Karpas-422 (cell line): ENCODE data around the gene DAPK2. TPM values are rescaled to one million over a fixed set of nuclear protein-coding genes. Genes with fewer than 3 reads are reported as not detected.

Experiments used
- DNase-seq: peaks from one replicate; pipeline ENCODE4 v3.0.0-alpha.2; 2015
- H2AFZ ChIP-seq: fragments of 200-600 bp; sonication (generic); 2 replicates; pipeline ENCODE4 v1.6.1; 2014; ENCODE audit warnings: antibody characterized with exemption, low read length, mixed read lengths
- H3K27ac ChIP-seq: fragments of 200-600 bp; sonication (generic); 2 replicates; pipeline ENCODE4 v1.5.1; 2014; ENCODE audit warnings: mild to moderate bottlenecking, low read length, moderate library complexity
- H3K27me3 ChIP-seq: fragments of 200-600 bp; sonication (generic); 2 replicates; pipeline ENCODE4 v1.6.1; 2014; ENCODE audit warnings: low read length, mixed read lengths
- H3K36me3 ChIP-seq: fragments of 200-600 bp; sonication (generic); 2 replicates; pipeline ENCODE4 v1.6.1; 2014; ENCODE audit warnings: low read length, mixed read lengths; ENCODE audit not compliant: insufficient read depth
- H3K4me1 ChIP-seq: fragments of 200-600 bp; sonication (generic); 2 replicates; pipeline ENCODE4 v1.6.1; 2014; ENCODE audit warnings: mild to moderate bottlenecking, low read length, mixed read lengths
- H3K4me2 ChIP-seq: fragments of 200-600 bp; sonication (generic); 2 replicates; pipeline ENCODE4 v1.6.1; 2014; ENCODE audit warnings: low read length, low read depth, mild to moderate bottlenecking; ENCODE audit not compliant: poor library complexity, severe bottlenecking
- H3K4me3 ChIP-seq: fragments of 200-600 bp; sonication (generic); 2 replicates; pipeline ENCODE4 v1.5.1; 2014; ENCODE audit warnings: mild to moderate bottlenecking, antibody characterized with exemption, low read length, mixed read lengths
- H3K79me2 ChIP-seq: fragments of 200-600 bp; sonication (generic); 2 replicates; pipeline ENCODE4 v1.6.1; 2014; ENCODE audit warnings: mild to moderate bottlenecking, low read length, mixed read lengths
- H3K9ac ChIP-seq: fragments of 200-600 bp; sonication (generic); 2 replicates; pipeline ENCODE4 v1.6.0; 2014; ENCODE audit warnings: low read length
- H3K9me2 ChIP-seq: fragments of 200-600 bp; sonication (generic), shearing (Covaris generic); replicated peaks from 2 replicates; pipeline ENCODE4 v1.6.0; 2014; ENCODE audit warnings: mild to moderate bottlenecking, low read length, moderate library complexity; ENCODE audit not compliant: insufficient read depth
- H3K9me3 ChIP-seq: fragments of 300-700, 200-600 bp; sonication (generic); 2 replicates; pipeline ENCODE4 v1.6.1; 2014; ENCODE audit warnings: low read length, mixed read lengths
- H4K20me1 ChIP-seq: fragments of 200-600 bp; sonication (generic); 2 replicates; pipeline ENCODE4 v1.6.1; 2014; ENCODE audit warnings: mild to moderate bottlenecking, antibody characterized with exemption, low read length, low read depth; ENCODE audit not compliant: insufficient read depth
- total RNA-seq: library from RNA; depleted of rRNA; stranded (reverse); fragments of >200 nt; shearing (Covaris generic); gene quantifications from 2 replicates; pipeline ENCODE4 v1.2.3, GENCODE V29; 2014; ENCODE audit warnings: low replicate concordance

Gene DAPK2
- total RNA-seq, 1 experiment from 2014 or later, result 40.4 TPM

DNA sequence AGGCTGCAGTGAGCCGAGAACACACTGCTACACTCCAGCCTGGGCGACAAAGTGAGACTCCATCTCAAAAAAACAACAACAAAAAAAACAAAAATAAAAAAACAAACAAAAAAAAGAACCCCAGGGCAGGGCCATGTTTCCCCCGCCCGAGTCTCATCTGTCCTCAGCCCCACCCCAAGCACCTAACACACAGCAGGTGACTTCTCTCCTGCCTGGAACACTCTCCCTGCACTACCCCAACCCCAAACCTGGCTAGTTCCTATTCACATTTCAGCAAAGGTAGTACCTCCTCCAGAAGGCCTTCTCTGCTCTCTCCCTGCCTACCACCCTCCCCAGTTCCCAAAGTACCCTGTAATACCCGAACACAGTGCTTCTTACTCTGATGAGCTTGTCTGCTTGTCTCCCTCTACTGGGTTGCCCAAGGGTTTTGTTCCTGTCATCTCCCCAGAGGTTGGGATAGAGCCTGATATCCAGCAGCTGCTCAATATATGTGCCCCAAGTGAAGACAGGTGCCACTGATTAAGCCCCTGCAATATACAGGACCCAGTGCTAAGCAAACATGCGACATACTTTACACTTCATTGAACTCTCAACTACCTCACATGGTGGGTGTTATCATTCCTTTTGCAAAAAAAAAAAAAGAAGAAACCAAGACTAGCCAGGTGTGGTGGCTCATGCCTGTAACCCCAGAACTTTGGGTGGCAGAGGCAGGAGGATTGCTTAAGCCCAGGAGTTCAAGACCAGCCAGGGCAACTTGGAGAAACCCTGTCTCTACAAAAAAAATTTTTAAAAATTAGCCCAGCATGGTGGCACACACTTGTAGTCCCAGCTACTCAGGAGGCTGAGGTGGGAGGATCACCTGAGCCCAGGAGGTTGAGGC lies 103.6 kb downstream of the DAPK2 start:
- H3K79me2 ChIP-seq, result no peaks in the 10 kb centered on the region
- H3K9me2 ChIP-seq, result no peaks in the 10 kb centered on the region
- H3K4me2 ChIP-seq, result no peak overlapping the region
- no peaks in the 10 kb centered on the region for H3K36me3 ChIP-seq
- no peak overlapping the region for H3K4me3 ChIP-seq
- no peak overlapping the region for H3K9ac ChIP-seq
- no peaks in the 10 kb centered on the region for H4K20me1 ChIP-seq
- H3K4me1 ChIP-seq, result peaks cover 51% of the 10 kb centered on the region
- H2AFZ ChIP-seq, result no peak overlapping the region
- H3K27me3 ChIP-seq, result no peaks in the 10 kb centered on the region
- peak; percentile 40 for DNase-seq
- H3K9me3 ChIP-seq, result no peaks in the 10 kb centered on the region
- peak overlapping the region; percentile 53 for H3K27ac ChIP-seq

DNA sequence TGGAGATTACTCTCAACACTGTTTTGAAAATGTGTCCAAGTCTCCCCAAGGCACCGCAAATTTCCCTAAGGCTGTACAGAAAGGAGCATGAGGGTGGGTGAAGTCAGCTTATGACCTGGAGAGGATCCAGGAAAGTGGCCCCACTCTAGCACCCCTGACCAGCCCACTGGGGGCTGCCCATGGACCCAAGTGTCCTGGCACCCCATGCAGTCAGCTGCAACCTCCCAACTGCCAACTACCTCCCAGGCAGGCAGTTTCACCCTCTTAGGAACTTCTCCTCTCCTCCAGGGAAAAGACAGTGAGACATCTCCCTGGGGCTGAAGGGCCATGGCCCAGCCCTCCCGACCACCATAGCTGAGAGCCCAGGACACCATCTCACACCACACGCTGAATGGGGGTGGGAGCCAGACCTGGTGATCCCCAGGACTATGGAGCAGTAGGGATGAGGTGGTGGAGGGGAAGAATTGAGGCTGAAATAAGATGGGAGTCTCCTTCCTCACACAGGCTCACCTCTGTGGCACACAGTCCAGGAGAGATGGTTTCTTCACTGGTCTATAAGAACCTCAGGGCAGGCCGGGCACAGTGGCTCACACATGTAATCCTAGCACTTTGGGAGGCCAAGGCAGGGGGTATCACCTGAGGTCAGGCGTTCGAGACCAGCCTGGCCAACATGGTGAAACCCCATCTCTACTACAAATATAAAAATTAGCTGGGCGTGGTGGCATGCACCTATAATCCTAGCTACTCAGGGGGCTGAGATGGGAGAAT lies 104.4 kb downstream of the DAPK2 start:
- H3K4me2 ChIP-seq, result peak overlapping the region; percentile 48
- no peaks in the 10 kb centered on the region for H3K79me2 ChIP-seq
- H3K9ac ChIP-seq, result peak overlapping the region; percentile 49
- H3K4me3 ChIP-seq, result no peak overlapping the region
- no peaks in the 10 kb centered on the region for H3K27me3 ChIP-seq
- no peak overlapping the region for H2AFZ ChIP-seq
- no peaks in the 10 kb centered on the region for H3K9me3 ChIP-seq
- no peaks in the 10 kb centered on the region for H4K20me1 ChIP-seq
- DNase-seq, result no peak
- peak overlapping the region; percentile 85 for H3K27ac ChIP-seq
- no peaks in the 10 kb centered on the region for H3K36me3 ChIP-seq
- H3K4me1 ChIP-seq, result peaks cover 51% of the 10 kb centered on the region
- no peaks in the 10 kb centered on the region for H3K9me2 ChIP-seq

DNA sequence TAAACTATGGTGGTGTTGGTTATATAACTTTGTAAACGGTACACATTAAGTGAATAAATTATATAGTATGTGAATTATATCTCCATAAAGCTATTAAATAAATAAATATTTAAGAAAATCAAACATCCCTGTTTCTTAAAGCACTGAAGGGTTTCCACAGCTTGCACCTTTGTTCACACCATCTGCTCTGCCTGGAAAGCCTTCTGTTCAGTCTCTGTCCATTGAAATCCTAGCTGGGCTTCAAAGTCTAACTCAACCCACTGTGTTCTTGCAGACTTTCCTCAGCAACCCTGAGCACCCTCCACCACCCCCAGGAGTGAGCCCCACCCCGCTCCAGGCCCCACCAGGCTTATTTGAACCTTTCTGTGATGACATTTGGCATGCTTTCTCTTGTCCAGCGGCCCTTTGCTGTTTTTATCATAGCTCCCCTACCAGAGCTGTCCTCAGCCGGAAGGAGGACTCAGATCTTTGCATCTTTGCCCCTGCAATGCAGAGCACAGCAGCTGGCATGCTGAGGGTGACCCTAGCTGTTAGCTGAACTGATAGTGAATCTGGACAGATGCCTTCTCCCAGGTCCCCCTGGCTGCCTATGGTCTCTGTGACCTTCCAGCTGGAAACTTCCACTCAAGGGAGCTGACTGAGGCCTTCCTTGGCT lies 105.2 kb downstream of the DAPK2 start:
- Histone ChIP-seq H4K20me1 (no peaks in the 10 kb centered on the region), H3K4me3 (no peak overlapping the region), H3K4me1 (peaks cover 46% of the 10 kb centered on the region), H3K27ac (peak overlapping the region; percentile 85), H3K9ac (peak overlapping the region; percentile 49), H3K9me3 (no peaks in the 10 kb centered on the region), H3K9me2 (no peaks in the 10 kb centered on the region), H2AFZ (no peak overlapping the region), H3K36me3 (no peaks in the 10 kb centered on the region), H3K79me2 (no peaks in the 10 kb centered on the region), H3K4me2 (peak overlapping the region; percentile 48), H3K27me3 (no peaks in the 10 kb centered on the region)
- peak; percentile 68 for DNase-seq

DNA sequence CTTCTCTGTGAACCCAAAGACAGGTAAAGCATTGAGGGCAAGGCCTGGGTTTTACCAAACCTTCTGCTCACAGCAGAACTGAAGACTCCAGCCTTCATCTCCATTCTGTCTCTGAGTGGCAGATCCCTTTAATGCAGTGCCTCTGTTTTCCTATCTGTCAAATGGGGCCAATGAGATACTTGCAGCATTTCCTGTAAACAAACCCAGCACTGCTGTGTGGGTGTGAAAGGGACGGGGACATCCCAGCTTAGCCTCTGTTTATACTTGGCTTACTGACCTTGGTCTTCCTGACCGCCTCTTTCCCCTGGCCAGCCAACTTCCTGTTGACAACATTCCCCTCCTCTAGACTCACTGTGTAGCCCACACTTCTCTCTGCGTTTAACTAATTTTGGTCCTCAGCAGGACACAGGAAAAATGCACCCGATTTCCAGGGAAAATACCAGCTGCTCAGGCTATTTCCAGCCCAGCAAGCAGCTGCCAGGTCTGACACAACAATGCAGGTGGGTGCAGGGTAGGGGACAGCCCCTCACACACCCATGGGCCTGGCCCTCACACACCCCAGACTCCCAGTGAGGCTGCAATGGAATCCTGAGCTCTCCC lies 106.7 kb downstream of the DAPK2 start:
- no peaks in the 10 kb centered on the region for H3K36me3 ChIP-seq
- no peak for DNase-seq
- H4K20me1 ChIP-seq, result no peaks in the 10 kb centered on the region
- peaks cover 35% of the 10 kb centered on the region for H3K4me1 ChIP-seq
- H3K79me2 ChIP-seq, result no peaks in the 10 kb centered on the region
- no peak overlapping the region for H3K4me2 ChIP-seq
- no peak overlapping the region for H3K9ac ChIP-seq
- H3K27ac ChIP-seq, result no peak overlapping the region
- H3K9me2 ChIP-seq, result no peaks in the 10 kb centered on the region
- H3K4me3 ChIP-seq, result no peak overlapping the region
- no peak overlapping the region for H2AFZ ChIP-seq
- H3K9me3 ChIP-seq, result no peaks in the 10 kb centered on the region
- no peaks in the 10 kb centered on the region for H3K27me3 ChIP-seq

DNA sequence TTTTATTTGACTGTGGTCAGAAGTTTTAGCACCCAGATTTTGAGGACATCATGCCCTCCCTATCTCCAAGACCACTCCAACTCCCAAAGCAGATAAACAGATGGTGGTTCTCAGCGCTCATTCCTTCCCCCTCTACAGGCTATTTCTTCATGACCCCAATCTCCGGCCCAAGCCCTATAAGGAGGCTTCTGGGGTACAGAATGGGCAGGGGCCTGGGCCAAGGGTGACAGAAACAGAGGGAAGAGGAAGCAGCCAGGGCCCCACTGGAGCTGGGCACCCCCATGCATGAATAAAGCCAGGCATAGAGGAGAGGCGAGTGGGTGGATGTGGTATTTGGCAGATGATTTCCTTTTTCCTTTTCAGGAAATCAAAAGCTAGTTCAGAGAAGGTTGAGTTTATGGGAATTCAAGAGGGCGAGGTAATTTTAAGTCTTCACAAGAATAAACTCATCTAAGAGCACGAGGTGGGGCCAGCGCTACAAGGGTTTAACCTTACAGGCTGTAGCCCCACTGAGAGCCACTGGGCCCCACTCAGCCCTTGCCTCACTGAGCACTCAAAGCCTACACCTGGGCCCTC lies 107.7 kb downstream of the DAPK2 start:
- no peak for DNase-seq
- Histone ChIP-seq H3K4me1 (peaks cover 26% of the 10 kb centered on the region), H3K9me2 (no peaks in the 10 kb centered on the region), H3K36me3 (no peaks in the 10 kb centered on the region), H3K27ac (no peak overlapping the region), H3K27me3 (no peaks in the 10 kb centered on the region), H4K20me1 (no peaks in the 10 kb centered on the region), H3K4me3 (no peak overlapping the region), H3K79me2 (no peaks in the 10 kb centered on the region), H3K4me2 (no peak overlapping the region), H3K9me3 (no peaks in the 10 kb centered on the region), H3K9ac (no peak overlapping the region), H2AFZ (no peak overlapping the region)

DNA sequence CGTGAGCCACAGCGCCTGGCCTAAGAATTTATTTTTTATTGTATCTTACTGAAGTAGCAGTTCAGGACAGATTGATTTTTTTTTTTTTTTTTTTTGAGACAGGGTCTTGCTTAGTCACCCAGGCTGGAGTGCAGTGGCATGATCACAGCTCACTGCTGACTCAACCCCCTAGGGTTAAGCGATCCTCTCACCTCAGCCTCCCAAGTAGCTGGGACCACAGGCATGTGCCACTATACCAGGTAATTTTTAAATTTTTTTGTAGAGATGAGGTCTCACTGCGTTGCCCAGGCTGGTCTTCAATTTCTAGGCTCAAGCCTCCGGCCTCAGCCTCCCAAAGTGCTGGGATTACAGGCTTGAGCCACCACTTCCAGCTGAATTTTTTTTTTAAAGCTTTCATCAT lies 112.8 kb downstream of the DAPK2 start:
- H3K9me2 ChIP-seq, result no peaks in the 10 kb centered on the region
- no peak overlapping the region for H2AFZ ChIP-seq
- no peaks in the 10 kb centered on the region for H4K20me1 ChIP-seq
- H3K9ac ChIP-seq, result no peak overlapping the region
- DNase-seq, result no peak
- H3K79me2 ChIP-seq, result no peaks in the 10 kb centered on the region
- H3K4me2 ChIP-seq, result no peak overlapping the region
- no peak overlapping the region for H3K27ac ChIP-seq
- H3K27me3 ChIP-seq, result no peaks in the 10 kb centered on the region
- H3K9me3 ChIP-seq, result no peaks in the 10 kb centered on the region
- H3K36me3 ChIP-seq, result no peaks in the 10 kb centered on the region
- no peak overlapping the region for H3K4me3 ChIP-seq
- H3K4me1 ChIP-seq, result no peaks in the 10 kb centered on the region

DNA sequence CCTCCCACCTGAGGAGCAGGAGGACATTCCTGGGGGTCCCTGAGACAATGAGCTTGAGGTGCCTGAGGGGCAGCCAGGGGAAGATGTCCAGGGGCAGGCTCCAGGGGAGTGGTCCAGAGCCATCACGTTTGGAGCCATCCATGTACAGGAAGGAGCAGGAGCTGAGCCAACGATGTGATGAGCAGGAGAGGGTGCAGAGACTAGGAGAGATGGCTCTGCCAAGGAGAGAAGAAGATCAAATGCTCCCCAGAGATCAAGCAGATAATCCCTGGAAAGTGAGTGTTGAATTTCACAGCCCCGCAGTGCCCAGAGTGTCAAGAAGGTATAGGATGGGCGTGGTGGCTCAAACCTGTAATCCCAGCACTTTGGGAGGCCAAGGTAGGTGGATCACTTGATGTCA lies 114.7 kb downstream of the DAPK2 start:
- no peak overlapping the region for H3K4me3 ChIP-seq
- no peak for DNase-seq

More for the DNA sequence above, 114.7 kb downstream of the DAPK2 start:
- no peaks in the 10 kb centered on the region for H3K9me3 ChIP-seq
- H3K79me2 ChIP-seq, result no peaks in the 10 kb centered on the region
- no peak overlapping the region for H3K27ac ChIP-seq
- H3K9me2 ChIP-seq, result no peaks in the 10 kb centered on the region
- H3K27me3 ChIP-seq, result no peaks in the 10 kb centered on the region
- no peak overlapping the region for H3K4me2 ChIP-seq
- no peaks in the 10 kb centered on the region for H3K36me3 ChIP-seq
- H3K4me1 ChIP-seq, result peaks cover 9% of the 10 kb centered on the region
- no peaks in the 10 kb centered on the region for H4K20me1 ChIP-seq
- H2AFZ ChIP-seq, result no peak overlapping the region
- no peak overlapping the region for H3K9ac ChIP-seq
